K562 (cell line): ENCODE measurements around the gene SNAPC2. TPM values are rescaled to one million over a fixed set of nuclear protein-coding genes. Genes with fewer than 3 reads are reported as not detected.

Experiments used
- EZH2 ChIP-seq: IDR thresholded peaks from 2 replicates; pipeline ENCODE4 v1.6.1; 2012; ENCODE audit warnings: low read depth, mild to moderate bottlenecking, inconsistent platforms, low read length, borderline replicate concordance
- HNRNPK ChIP-seq: fragments of 200-400 bp; formaldehyde crosslinking; IDR thresholded peaks from one replicate; pipeline ENCODE4 v1.6.1; 2018; ENCODE audit warnings: mild to moderate bottlenecking, low read depth, low read length; ENCODE audit not compliant: poor library complexity, severe bottlenecking
- PBX2 ChIP-seq, 2 experiments: IDR thresholded peaks in 1 of 2; conservative IDR thresholded peaks in 1 of 2; 2 replicates each; pipeline ENCODE4 v1.6.1; 2016; ENCODE audit warnings: low read depth in 2 of 2, mild to moderate bottlenecking in 1 of 2, missing compliant biosample characterization in 1 of 2, missing genetic modification characterization in 1 of 2, moderate library complexity in 1 of 2
- RCOR1 ChIP-seq, 2 experiments: IDR thresholded peaks; 2 replicates each; pipeline ENCODE4 v1.6.1; 2012; ENCODE audit warnings: low read depth in 2 of 2, low read length in 2 of 2, borderline replicate concordance in 1 of 2, improper control_type of control experiment in 1 of 2
- polyA plus RNA-seq, 8 experiments: library from polyadenylated mRNA; depleted of rRNA in 4 of 8; stranded (reverse) in 5 of 8; unstranded in 3 of 8; fragments of >200 nt; fragmentation: Nextera tagmentation in 2 of 8; fragmentation: Illumina TruSeq in 1 of 8; extraction: Ambion mirVana in 2 of 8; extraction: Trizol in 1 of 8; gene quantifications; 2 replicates each; pipeline versions ENCODE4 v1.2.1 to v1.2.3, GENCODE V29; 2011 to 2014; ENCODE audit warnings: inconsistent platforms in 1 of 8, missing spikeins in 1 of 8
- total RNA-seq, 7 experiments: library from RNA; depleted of rRNA in 6 of 7; stranded (reverse); fragments of >200 nt in 6 of 7; fragmentation: Illumina TruSeq in 2 of 7; extraction: Trizol in 2 of 7; gene quantifications; 2 replicates each; pipeline versions ENCODE4 v1.2.1 to v1.2.3, GENCODE V29; 2011 to 2021; ENCODE audit warnings: low replicate concordance in 1 of 7

The SNAPC2 gene
- total and polyA plus RNA-seq, 9 of the 15 experiments (the other 6 are each of a cell fraction or from before 2014, with no cell fraction given): 0.59 to 45.1 (median 15.3) TPM

- no peak for TF ChIP-seq PBX2 (CRISPR knock-in tag; IDR thresholded peaks at IDR 0.05; ENCODE audit: low read depth)
- no peak for TF ChIP-seq PBX2 (tag; conservative IDR thresholded peaks at IDR 0.05; ENCODE audit: low read depth)
- no peak for TF ChIP-seq EZH2
- TF ChIP-seq RCOR1 (IDR thresholded peaks at IDR 0.05; ENCODE audit: borderline replicate concordance in 1 of 2, low read depth in 2 of 2, low read length in 2 of 2): 0 out of 4 replicates have a peak, but pooled peaks of 1 of the 2 experiments have one; percentile 11
- TF ChIP-seq HNRNPK: no peak
Observed at GRCh38 chr19:7919610-7920518, at the start of gene SNAPC2 (continued).
